ENCODE data around the gene PAOX.

GRCh38 chr10:133412381-133412711 lies 33.3 kb downstream of the PAOX start:
- no peak for TF ChIP-seq NFIC (IDR thresholded peaks at IDR 0.05)
- TF ChIP-seq TAF1 (IDR thresholded peaks at IDR 0.05; ENCODE audit: low read depth), result no peak
- TF ChIP-seq RAD21 (IDR thresholded peaks at IDR 0.05; ENCODE audit: low read depth), result no peak
- no peak for TF ChIP-seq TCF12 (IDR thresholded peaks at IDR 0.05; ENCODE audit: low read depth)
- no peak for TF ChIP-seq MAX (IDR thresholded peaks at IDR 0.05)
- TF ChIP-seq EGR1 (IDR thresholded peaks at IDR 0.05), result no peak
- no peak for TF ChIP-seq REST (IDR thresholded peaks at IDR 0.05; ENCODE audit: low read depth)
- TF ChIP-seq ZBTB7A (IDR thresholded peaks at IDR 0.05; ENCODE audit: low read depth), result no peak
- no peak for TF ChIP-seq YY1 (IDR thresholded peaks at IDR 0.05; ENCODE audit: low read depth)
- TF ChIP-seq FOXM1 (IDR thresholded peaks at IDR 0.05; ENCODE audit: borderline replicate concordance, low read depth), result no peak
- TF ChIP-seq USF1 (IDR thresholded peaks at IDR 0.05), result no peak
- no peak for TF ChIP-seq CEBPB (IDR thresholded peaks at IDR 0.05)

All from Ishikawa (cell line).